ENCODE measurements around the gene HERC2.
"Not testable (repeated sequence)": the region's sequence is repeated elsewhere in the genome, so short reads cannot be mapped to it uniquely, and the experiment has no call there.

DNA sequence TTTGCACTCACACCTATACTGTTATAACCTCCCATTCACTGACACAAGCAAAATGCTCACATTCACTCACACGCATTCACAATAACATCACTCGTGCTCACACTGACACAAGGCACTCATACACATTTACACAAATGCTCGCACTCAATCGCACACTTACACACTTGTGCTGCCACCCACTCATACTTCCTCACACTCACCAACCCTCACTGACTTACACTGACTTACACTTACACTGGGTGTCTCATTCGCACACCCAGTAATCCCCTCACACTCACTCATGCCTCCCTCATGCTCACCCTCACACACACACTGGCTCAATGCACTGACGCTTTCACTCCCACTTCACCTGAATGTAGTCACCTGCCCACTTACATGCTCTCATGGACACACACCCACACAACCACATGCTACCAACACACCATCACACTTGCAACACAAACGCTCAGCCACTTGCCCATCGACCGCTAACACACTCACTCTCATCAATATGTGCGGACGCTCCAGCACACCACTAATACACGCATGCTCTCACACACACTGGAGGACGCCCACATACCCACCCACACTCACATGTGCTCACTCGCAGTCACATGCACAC is 104.9 kb downstream of the HERC2 start:
- not testable (repeated sequence) for TF ChIP-seq POLR2A, POLR2AphosphoS5 (IDR thresholded peaks at IDR 0.05)
- TF ChIP-seq, protein P1, sequence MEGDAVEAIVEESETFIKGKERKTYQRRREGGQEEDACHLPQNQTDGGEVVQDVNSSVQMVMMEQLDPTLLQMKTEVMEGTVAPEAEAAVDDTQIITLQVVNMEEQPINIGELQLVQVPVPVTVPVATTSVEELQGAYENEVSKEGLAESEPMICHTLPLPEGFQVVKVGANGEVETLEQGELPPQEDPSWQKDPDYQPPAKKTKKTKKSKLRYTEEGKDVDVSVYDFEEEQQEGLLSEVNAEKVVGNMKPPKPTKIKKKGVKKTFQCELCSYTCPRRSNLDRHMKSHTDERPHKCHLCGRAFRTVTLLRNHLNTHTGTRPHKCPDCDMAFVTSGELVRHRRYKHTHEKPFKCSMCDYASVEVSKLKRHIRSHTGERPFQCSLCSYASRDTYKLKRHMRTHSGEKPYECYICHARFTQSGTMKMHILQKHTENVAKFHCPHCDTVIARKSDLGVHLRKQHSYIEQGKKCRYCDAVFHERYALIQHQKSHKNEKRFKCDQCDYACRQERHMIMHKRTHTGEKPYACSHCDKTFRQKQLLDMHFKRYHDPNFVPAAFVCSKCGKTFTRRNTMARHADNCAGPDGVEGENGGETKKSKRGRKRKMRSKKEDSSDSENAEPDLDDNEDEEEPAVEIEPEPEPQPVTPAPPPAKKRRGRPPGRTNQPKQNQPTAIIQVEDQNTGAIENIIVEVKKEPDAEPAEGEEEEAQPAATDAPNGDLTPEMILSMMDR (IDR thresholded peaks at IDR 0.05 in 8 of 11, conservative IDR thresholded peaks at IDR 0.05 in 3 of 11), result not testable (repeated sequence)

Data from spleen (tissue), 7 donors.